GM12864 (cell line): ENCODE results near the gene CSTPP1.

Experiments used
- DNase-seq: peaks from one replicate; pipeline ENCODE4 v3.0.0-alpha.2; 2011; ENCODE audit warnings: low read depth
- H3K4me3 ChIP-seq: 2 replicates; pipeline ENCODE4 v1.5.1; 2011; ENCODE audit warnings: mild to moderate bottlenecking, low read depth, low read length, control low read depth
- TF ChIP-seq, protein P1 (sequence below): IDR thresholded peaks from 2 replicates; pipeline ENCODE4 v1.5.1; 2011; ENCODE audit warnings: low read depth, mild to moderate bottlenecking, moderate library complexity, low read length, control low read depth, inconsistent platforms; ENCODE audit errors: missing control alignments

Gene CSTPP1

GRCh38 chr11:46977038-46977813 is 40.7 kb downstream of the CSTPP1 start:
- TF ChIP-seq, protein P1, sequence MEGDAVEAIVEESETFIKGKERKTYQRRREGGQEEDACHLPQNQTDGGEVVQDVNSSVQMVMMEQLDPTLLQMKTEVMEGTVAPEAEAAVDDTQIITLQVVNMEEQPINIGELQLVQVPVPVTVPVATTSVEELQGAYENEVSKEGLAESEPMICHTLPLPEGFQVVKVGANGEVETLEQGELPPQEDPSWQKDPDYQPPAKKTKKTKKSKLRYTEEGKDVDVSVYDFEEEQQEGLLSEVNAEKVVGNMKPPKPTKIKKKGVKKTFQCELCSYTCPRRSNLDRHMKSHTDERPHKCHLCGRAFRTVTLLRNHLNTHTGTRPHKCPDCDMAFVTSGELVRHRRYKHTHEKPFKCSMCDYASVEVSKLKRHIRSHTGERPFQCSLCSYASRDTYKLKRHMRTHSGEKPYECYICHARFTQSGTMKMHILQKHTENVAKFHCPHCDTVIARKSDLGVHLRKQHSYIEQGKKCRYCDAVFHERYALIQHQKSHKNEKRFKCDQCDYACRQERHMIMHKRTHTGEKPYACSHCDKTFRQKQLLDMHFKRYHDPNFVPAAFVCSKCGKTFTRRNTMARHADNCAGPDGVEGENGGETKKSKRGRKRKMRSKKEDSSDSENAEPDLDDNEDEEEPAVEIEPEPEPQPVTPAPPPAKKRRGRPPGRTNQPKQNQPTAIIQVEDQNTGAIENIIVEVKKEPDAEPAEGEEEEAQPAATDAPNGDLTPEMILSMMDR: no peak

GRCh38 chr11:46978005-46978491 is 41.5 kb downstream of the CSTPP1 start:
- H3K4me3 ChIP-seq: no peak overlapping the region
- no peak for DNase-seq
- TF ChIP-seq, protein P1: no peak

More at GRCh38 chr11:46977038-46977813, 40.7 kb downstream of the CSTPP1 start:
- DNase-seq: no peak
- no peak overlapping the region for H3K4me3 ChIP-seq

DNA sequence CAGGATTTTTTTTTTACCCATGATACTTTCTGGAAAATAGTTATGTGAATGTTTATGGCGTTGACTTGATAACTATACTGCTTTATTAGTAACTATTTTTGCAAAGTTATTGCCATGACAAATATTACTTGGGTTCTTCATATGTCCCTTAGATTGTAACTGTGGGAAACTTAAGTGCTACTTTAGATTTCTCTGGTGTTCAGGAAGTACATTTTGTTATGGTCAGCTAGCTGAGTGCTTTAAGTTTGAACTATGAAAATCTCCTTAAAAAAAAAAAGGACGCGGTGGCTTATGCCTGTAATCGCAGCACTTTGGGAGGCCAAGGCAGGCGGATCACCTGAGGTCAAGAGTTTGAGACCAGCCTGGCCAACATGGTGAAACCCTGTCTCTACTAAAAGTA is 42.8 kb downstream of the CSTPP1 start:
- TF ChIP-seq, protein P1: no peak
- DNase-seq: no peak

DNA sequence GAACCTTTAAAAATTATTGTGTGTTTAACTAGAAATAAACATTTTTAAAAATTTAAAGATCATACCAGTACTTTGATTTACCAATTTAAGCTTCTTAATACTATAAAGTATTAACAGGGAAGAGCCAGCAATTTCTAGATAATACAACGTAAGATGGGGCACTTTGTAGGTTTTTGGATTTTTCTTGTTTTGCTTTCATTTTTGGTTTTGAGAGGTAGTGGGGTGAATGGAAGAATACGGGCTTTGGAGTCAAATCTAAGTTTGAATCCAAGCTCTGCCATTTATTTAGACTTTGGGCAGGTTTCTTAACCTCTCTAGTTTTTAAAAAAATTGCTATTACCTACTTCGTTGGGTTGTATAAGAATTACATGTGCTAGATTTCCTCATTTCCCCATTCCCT is 44.9 kb downstream of the CSTPP1 start:
- TF ChIP-seq, protein P1: no peak
- DNase-seq: no peak
- no peak overlapping the region for H3K4me3 ChIP-seq

More for the DNA sequence above, 42.8 kb downstream of the CSTPP1 start:
- H3K4me3 ChIP-seq: no peak overlapping the region

DNA sequence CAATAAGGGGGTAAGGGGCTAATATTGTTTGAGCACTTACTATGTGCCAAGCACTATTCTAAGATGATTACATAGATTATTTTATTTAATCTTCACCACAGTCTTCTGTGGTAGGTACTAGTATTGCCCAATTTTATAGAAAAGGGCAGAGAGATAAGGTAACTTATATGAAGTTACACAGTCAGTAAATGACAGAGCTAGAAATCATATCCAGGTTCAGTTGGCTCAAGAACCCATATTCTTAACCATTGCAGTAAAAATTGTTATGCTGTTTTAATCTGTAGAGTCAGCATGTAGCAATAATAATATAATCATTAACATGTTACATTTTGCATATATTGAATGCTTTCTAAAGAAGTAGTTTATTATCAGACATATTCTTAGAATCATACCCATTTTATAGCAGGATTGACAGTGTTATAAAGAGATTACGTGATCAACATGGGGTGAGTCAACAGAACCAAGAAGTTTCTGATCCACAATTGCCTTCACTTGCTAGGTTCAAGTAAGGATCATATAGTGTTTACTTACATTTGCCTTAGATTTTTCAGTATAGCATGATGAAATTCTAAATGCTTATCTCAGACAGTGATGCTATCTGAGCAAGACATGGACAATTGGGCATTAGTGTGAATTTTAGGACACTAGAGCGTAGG is 46.4 kb downstream of the CSTPP1 start:
- TF ChIP-seq, protein P1: no peak
- H3K4me3 ChIP-seq: no peak overlapping the region
- DNase-seq: no peak

- no peak overlapping the region for H3K4me3 ChIP-seq
- TF ChIP-seq, protein P1: no peak
- no peak for DNase-seq
These were observed 47.0 kb downstream of the CSTPP1 start for GRCh38 chr11:46983598-46983997.
